Measurements from ENCODE around the gene BRF1. TPM values are rescaled to one million over a fixed set of nuclear protein-coding genes. Genes with fewer than 3 reads are reported as not detected.

BRF1 gene
- total RNA-seq, 1 experiment from 2014 or later = 41.8 TPM

DNA sequence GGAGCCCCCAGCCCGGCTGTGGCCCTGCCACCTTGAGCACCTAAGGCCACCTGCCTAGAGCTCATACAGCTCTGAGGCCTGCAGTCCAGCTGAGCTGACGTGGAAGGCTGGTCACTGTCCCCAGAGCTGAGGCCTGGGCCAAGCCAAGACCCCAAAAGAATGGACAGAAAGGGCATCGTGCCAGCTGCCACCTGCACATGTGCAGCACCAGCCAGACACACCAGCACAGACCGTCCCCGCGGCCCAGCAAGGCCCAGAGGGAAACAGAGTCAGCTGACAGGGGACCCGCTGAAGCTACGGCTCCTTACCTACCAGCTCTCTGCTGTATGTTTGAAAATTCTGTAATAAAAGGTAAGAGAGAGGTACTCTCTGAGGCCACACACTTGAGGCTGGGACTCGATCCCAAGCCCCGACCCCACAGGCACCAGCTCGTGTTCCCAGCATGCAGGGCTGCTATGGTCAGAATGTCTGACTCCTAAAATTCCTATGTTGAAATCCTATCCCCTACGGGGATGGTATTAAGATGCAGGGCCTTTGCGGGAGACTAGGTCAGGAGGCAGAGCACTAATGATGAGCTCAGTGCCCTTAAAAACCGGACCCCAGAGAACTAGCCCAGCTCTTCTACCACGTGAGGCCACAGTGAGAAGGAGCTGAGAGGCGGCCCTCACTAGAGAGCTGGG lies 25.4 kb downstream of the BRF1 start:
- CTCF ChIA-PET = no interaction called here
- Histone ChIP-seq H3K9me3 (ENCODE audit: low read depth, low read length, poor library complexity, severe bottlenecking) (no peaks in the 10 kb centered on the region), H3K4me3 (ENCODE audit: low read depth, low read length, poor library complexity, severe bottlenecking) (no peak overlapping the region), H3K27ac (ENCODE audit: low read depth, low read length, poor library complexity, severe bottlenecking) (no peak overlapping the region), H3K36me3 (ENCODE audit: insufficient read depth, low read length, poor library complexity, severe bottlenecking) (no peaks in the 10 kb centered on the region), H3K4me1 (ENCODE audit: insufficient read depth, low read length, poor library complexity, severe bottlenecking) (no peaks in the 10 kb centered on the region), H3K27me3 (replicated peaks; ENCODE audit: insufficient read depth, low read depth, low read length, poor library complexity) (no peaks in the 10 kb centered on the region)
- BruUV-seq (replicated peaks) = no TSS peak
- no peak for TF ChIP-seq EZH2 (IDR thresholded peaks at IDR 0.05; ENCODE audit: borderline replicate concordance, low read depth, low read length, poor library complexity, severe bottlenecking)
- TF ChIP-seq, protein P1, sequence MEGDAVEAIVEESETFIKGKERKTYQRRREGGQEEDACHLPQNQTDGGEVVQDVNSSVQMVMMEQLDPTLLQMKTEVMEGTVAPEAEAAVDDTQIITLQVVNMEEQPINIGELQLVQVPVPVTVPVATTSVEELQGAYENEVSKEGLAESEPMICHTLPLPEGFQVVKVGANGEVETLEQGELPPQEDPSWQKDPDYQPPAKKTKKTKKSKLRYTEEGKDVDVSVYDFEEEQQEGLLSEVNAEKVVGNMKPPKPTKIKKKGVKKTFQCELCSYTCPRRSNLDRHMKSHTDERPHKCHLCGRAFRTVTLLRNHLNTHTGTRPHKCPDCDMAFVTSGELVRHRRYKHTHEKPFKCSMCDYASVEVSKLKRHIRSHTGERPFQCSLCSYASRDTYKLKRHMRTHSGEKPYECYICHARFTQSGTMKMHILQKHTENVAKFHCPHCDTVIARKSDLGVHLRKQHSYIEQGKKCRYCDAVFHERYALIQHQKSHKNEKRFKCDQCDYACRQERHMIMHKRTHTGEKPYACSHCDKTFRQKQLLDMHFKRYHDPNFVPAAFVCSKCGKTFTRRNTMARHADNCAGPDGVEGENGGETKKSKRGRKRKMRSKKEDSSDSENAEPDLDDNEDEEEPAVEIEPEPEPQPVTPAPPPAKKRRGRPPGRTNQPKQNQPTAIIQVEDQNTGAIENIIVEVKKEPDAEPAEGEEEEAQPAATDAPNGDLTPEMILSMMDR (conservative IDR thresholded peaks at IDR 0.05; ENCODE audit: low read depth, low read length) = no peak
- no peak for DNase-seq (ENCODE audit: low spot score)
- POLR2A ChIA-PET (ENCODE audit: low non-redundant PET) = no interaction called here
- intact Hi-C loops (cut with micrococcal nuclease; ENCODE audit: unreplicated experiment) = no loop called here

DNA sequence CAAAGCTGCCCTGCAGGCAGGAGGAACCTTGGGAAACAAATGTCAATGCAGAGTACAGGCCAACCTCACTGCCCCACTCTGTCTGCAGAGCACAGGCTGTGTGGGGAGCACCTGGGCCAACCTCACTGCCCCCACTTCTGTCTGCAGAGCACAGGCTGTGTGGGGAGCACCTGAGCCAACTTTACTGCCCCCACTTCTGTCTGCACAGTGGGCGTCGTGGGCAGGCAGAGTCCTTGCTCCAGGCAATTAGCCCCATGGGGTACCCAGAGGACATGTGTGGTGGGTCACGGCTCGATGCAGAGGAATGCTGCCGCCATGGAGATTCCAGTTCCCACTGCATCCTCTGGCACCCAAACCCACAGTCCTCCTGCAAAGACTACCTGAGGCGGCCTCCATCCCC lies 26.2 kb downstream of the BRF1 start:
- intact Hi-C loops (cut with micrococcal nuclease; ENCODE audit: unreplicated experiment) = no loop called here
- H3K27ac ChIP-seq (ENCODE audit: low read depth, low read length, poor library complexity, severe bottlenecking) = no peak overlapping the region
- POLR2A ChIA-PET (ENCODE audit: low non-redundant PET) = no interaction called here
- DNase-seq (ENCODE audit: low spot score) = no peak
- H3K9me3 ChIP-seq (ENCODE audit: low read depth, low read length, poor library complexity, severe bottlenecking) = no peaks in the 10 kb centered on the region
- H3K27me3 ChIP-seq (replicated peaks; ENCODE audit: insufficient read depth, low read depth, low read length, poor library complexity) = no peaks in the 10 kb centered on the region
- H3K4me3 ChIP-seq (ENCODE audit: low read depth, low read length, poor library complexity, severe bottlenecking) = no peak overlapping the region
- no peaks in the 10 kb centered on the region for H3K36me3 ChIP-seq (ENCODE audit: insufficient read depth, low read length, poor library complexity, severe bottlenecking)
- BruUV-seq (replicated peaks) = no TSS peak
- CTCF ChIA-PET = no interaction called here
- TF ChIP-seq, protein P1 (conservative IDR thresholded peaks at IDR 0.05; ENCODE audit: low read depth, low read length) = no peak
- no peak for TF ChIP-seq EZH2 (IDR thresholded peaks at IDR 0.05; ENCODE audit: borderline replicate concordance, low read depth, low read length, poor library complexity, severe bottlenecking)
- no peaks in the 10 kb centered on the region for H3K4me1 ChIP-seq (ENCODE audit: insufficient read depth, low read length, poor library complexity, severe bottlenecking)

DNA sequence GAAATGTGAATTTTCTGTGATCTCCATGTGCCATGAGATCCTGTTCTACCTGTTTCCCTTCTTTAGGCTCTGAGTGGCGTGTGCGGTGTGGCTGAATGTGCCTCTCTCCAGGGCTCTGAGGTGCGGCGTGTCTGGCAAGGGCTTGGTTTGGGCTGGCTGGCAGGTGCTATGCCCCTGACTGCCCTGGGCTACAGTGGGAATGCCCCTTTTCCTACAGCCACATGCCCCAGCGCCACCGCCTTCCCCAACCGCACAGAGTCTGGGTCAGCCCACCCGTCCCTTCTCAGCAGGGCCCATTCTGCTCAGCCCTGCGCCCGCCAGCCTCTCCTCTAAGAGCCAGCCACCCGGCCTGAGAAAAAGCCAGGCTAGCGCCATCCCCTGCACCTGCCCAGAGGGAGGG lies 27.7 kb downstream of the BRF1 start:
- CTCF ChIA-PET = no interaction called here
- Histone ChIP-seq H3K27me3 (replicated peaks; ENCODE audit: insufficient read depth, low read depth, low read length, poor library complexity) (no peaks in the 10 kb centered on the region), H3K27ac (ENCODE audit: low read depth, low read length, poor library complexity, severe bottlenecking) (no peak overlapping the region), H3K4me1 (ENCODE audit: insufficient read depth, low read length, poor library complexity, severe bottlenecking) (no peaks in the 10 kb centered on the region), H3K36me3 (ENCODE audit: insufficient read depth, low read length, poor library complexity, severe bottlenecking) (no peaks in the 10 kb centered on the region), H3K9me3 (ENCODE audit: low read depth, low read length, poor library complexity, severe bottlenecking) (no peaks in the 10 kb centered on the region), H3K4me3 (ENCODE audit: low read depth, low read length, poor library complexity, severe bottlenecking) (no peak overlapping the region)
- DNase-seq (ENCODE audit: low spot score) = no peak
- no TSS peak for BruUV-seq (replicated peaks)
- intact Hi-C loops (cut with micrococcal nuclease; ENCODE audit: unreplicated experiment) = no loop called here
- POLR2A ChIA-PET (ENCODE audit: low non-redundant PET) = no interaction called here
- no peak for TF ChIP-seq EZH2 (IDR thresholded peaks at IDR 0.05; ENCODE audit: borderline replicate concordance, low read depth, low read length, poor library complexity, severe bottlenecking)
- TF ChIP-seq, protein P1 (conservative IDR thresholded peaks at IDR 0.05; ENCODE audit: low read depth, low read length) = no peak

All from A673 (cell line).